SJCRH30 (cell line): ENCODE measurements around the gene EIF4H. TPM values are rescaled to one million over a fixed set of nuclear protein-coding genes. Genes with fewer than 3 reads are reported as not detected.
A peak's percentile ranks its signal among the peaks of the same experiment; 100 is the strongest.
"Not testable (repeated sequence)": the region's sequence is repeated elsewhere in the genome, so short reads cannot be mapped to it uniquely, and the experiment has no call there.

Source experiments
- DNase-seq, 2 experiments: peaks; one replicate each; pipeline ENCODE4 v3.0.0-alpha.2; 2015 to 2020
- H3K27ac ChIP-seq: fragments of 250-450 bp; sonication (Bioruptor Pico); 2 replicates; pipeline ENCODE4 v1.5.1; 2020; ENCODE audit warnings: mild to moderate bottlenecking, moderate library complexity
- H3K27me3 ChIP-seq: fragments of 250-450 bp; sonication (Bioruptor Pico); 2 replicates; pipeline ENCODE4 v1.5.1; 2020; ENCODE audit warnings: mild to moderate bottlenecking, moderate library complexity
- H3K36me3 ChIP-seq: fragments of 250-450 bp; sonication (Bioruptor Pico); 2 replicates; pipeline ENCODE4 v1.5.1; 2020; ENCODE audit warnings: mild to moderate bottlenecking, moderate library complexity
- H3K4me1 ChIP-seq: fragments of 250-450 bp; sonication (Bioruptor Pico); 2 replicates; pipeline ENCODE4 v1.5.1; 2020; ENCODE audit warnings: mild to moderate bottlenecking, moderate library complexity
- H3K4me3 ChIP-seq: fragments of 250-450 bp; sonication (Bioruptor Pico); 2 replicates; pipeline ENCODE4 v1.5.1; 2020; ENCODE audit warnings: mild to moderate bottlenecking, moderate library complexity
- H3K9me3 ChIP-seq: fragments of 250-450 bp; sonication (Bioruptor Pico); replicated peaks from 2 replicates; pipeline ENCODE4 v1.5.1; 2020; ENCODE audit warnings: mild to moderate bottlenecking, moderate library complexity
- total RNA-seq: library from RNA; depleted of rRNA; stranded (reverse); fragments of >200 nt; shearing (Covaris generic); gene quantifications from 2 replicates; pipeline ENCODE4 v1.2.3, GENCODE V29; 2014

EIF4H gene
- total RNA-seq, 1 experiment from 2014 or later: 475 TPM

DNA sequence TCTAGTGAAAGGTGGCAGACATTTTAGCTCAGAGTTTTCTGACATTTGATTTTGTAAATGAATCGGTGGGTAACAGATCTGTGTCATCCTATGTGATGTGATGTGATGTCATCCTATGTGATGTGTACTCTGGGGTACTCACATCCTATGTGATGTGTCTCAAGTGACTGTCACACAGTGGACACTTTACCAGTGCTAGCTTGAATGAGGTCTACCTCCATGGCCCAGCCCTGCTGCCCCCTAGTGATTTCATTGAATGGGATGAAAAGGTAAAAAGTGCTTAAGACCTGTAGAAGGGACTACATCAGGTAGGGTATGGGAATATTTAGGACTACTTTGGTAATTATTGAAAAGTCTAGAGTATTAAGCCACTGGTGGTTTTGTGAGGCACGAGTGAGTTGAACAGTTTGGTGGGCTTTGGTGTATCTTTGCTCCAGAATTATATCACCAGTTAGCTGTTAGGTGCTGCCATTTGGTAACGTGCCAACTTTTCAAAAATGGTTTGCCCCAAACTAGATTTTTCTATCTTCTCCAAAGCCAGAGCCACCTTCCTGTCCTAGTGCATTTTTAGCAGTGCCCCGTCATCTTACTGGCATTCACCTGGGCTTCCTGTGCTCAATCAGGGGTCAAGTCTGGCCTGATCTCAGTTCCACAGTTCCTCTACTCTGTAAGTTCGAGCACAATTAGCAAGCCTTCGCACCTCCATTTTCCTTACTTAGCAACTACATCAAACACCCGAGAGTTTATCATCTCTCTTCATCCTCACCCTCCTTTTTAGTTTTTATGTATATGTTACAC lies 9.7 kb downstream of the EIF4H start:
- peak in 1 of 2 experiments; percentile 34 for DNase-seq
- H3K4me3 ChIP-seq: no peak overlapping the region
- H3K36me3 ChIP-seq: peaks cover 74% of the 10 kb centered on the region
- H3K27ac ChIP-seq: no peak overlapping the region
- H3K9me3 ChIP-seq: no peaks in the 10 kb centered on the region
- no peaks in the 10 kb centered on the region for H3K27me3 ChIP-seq
- H3K4me1 ChIP-seq: peaks cover 2% of the 10 kb centered on the region

DNA sequence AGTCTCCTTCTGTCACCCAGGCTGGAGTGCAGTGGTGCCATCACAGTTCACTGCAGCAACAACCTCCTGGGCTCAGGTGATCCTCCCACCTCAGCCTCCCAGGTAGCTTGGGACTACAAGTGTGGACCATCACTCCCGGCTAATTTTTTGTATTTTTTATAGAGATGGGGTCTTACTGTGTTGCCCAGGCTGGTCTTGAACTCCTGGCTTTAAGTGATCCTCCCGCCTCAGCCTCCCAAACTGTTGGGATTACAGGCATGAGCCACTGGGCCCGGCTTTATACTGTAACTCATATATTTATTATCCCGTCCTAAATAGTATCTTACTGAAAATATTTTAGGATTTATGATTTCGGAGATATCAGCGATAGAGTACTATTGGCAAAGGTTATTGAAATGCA lies 10.9 kb downstream of the EIF4H start:
- Histone ChIP-seq H3K4me3 (no peak overlapping the region), H3K4me1 (peaks cover 2% of the 10 kb centered on the region), H3K27ac (no peak overlapping the region), H3K27me3 (no peaks in the 10 kb centered on the region), H3K36me3 (peaks cover 75% of the 10 kb centered on the region), H3K9me3 (no peaks in the 10 kb centered on the region)
- DNase-seq: no peak

- DNase-seq: no peak
- Histone ChIP-seq H3K27ac (no peak overlapping the region), H3K9me3 (no peaks in the 10 kb centered on the region), H3K27me3 (no peaks in the 10 kb centered on the region), H3K4me1 (peaks cover 2% of the 10 kb centered on the region), H3K36me3 (peaks cover 75% of the 10 kb centered on the region), H3K4me3 (no peak overlapping the region)
Measured at GRCh38 chr7:74185636-74186035, 11.5 kb downstream of the EIF4H start.

GRCh38 chr7:74187915-74188675 lies 13.9 kb downstream of the EIF4H start:
- Histone ChIP-seq H3K4me1 (peaks cover 2% of the 10 kb centered on the region), H3K36me3 (peaks cover 76% of the 10 kb centered on the region), H3K4me3 (no peak overlapping the region), H3K27me3 (no peaks in the 10 kb centered on the region), H3K9me3 (no peaks in the 10 kb centered on the region), H3K27ac (no peak overlapping the region)
- DNase-seq: no peak

DNA sequence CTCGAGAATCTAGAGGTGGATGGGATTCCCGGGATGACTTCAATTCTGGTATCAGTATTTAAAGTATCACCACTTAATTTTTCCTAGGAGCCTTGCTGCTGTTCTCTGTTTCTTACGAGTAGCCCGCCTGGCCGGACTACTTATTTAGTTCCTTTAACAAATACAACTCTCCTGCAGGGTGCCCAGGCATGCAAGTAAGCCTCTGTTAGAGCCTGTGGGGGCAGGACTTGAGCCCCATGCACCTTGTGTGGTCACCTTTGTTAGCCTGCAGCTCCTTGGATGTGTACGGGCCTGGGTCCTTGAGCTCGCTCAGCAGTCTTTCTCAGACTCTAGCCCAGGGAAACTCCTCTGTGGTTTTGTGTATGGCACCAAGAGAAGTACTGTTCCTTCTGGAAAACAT lies 16.1 kb downstream of the EIF4H start:
- Histone ChIP-seq H3K9me3 (no peaks in the 10 kb centered on the region), H3K4me3 (no peak overlapping the region), H3K4me1 (peaks cover 2% of the 10 kb centered on the region), H3K27ac (no peak overlapping the region), H3K27me3 (no peaks in the 10 kb centered on the region), H3K36me3 (peaks cover 81% of the 10 kb centered on the region)
- no peak for DNase-seq

GRCh38 chr7:74191231-74191630 lies 17.1 kb downstream of the EIF4H start:
- Histone ChIP-seq H3K4me1 (peaks cover under 1% of the 10 kb centered on the region; the same call in 1 of the 2 replicates), H3K36me3 (peaks cover 80% of the 10 kb centered on the region), H3K4me3 (no peak overlapping the region), H3K27ac (no peak overlapping the region), H3K9me3 (no peaks in the 10 kb centered on the region), H3K27me3 (no peaks in the 10 kb centered on the region)
- DNase-seq: no peak

DNA sequence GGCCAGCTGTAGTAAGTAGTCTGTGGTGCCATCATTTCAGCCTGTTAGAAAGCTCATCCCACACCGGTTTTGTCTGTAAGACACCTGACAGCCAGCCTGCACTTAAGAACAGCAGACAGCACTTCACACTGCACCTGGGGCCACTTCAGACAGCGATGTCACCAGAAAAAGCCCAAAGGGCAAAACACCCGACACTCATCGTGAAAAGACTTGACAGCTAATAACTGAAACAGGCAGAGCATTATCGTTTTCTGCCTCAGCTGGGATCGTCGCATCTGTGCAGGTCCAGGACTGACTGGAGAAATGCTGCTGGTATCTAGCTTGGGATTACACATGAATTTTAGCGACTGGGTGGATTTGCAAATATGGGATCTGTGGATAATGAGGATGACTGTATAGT lies 18.9 kb downstream of the EIF4H start:
- DNase-seq: no peak
- no peak overlapping the region for H3K4me3 ChIP-seq
- H3K27ac ChIP-seq: no peak overlapping the region
- H3K36me3 ChIP-seq: peaks cover 74% of the 10 kb centered on the region
- H3K27me3 ChIP-seq: no peaks in the 10 kb centered on the region
- no peaks in the 10 kb centered on the region for H3K9me3 ChIP-seq
- no peaks in the 10 kb centered on the region for H3K4me1 ChIP-seq

DNA sequence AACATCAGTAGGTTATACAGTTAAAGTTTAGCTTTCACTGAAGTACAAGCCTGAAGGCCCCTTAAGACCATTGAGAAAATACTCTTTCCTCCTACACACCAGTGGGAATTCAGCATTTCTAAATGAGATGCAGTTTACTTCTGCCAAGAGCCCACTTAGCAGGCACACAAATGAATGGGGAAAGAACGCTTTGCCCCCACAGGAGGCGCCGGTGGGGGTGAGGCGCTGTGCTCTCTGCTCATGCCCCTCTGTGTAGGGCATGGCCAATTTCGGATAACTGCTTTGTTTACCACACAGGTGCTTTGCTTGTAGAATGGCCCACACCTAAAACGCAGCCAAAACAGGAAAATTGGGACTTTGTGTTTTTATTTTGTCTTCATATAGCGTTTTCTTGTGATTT lies 19.8 kb downstream of the EIF4H start:
- Histone ChIP-seq H3K36me3 (peaks cover 70% of the 10 kb centered on the region), H3K4me1 (no peaks in the 10 kb centered on the region), H3K27ac (no peak overlapping the region), H3K9me3 (no peaks in the 10 kb centered on the region), H3K4me3 (no peak overlapping the region), H3K27me3 (no peaks in the 10 kb centered on the region)
- no peak for DNase-seq

GRCh38 chr7:74194686-74195085 lies 20.5 kb downstream of the EIF4H start:
- peaks cover 65% of the 10 kb centered on the region for H3K36me3 ChIP-seq
- H3K4me1 ChIP-seq: 0 out of 2 replicates have a peak, but pooled peaks cover under 1% of the 10 kb centered on the region
- H3K27ac ChIP-seq: no peak overlapping the region
- H3K9me3 ChIP-seq: no peaks in the 10 kb centered on the region
- no peak for DNase-seq
- no peak overlapping the region for H3K4me3 ChIP-seq
- no peaks in the 10 kb centered on the region for H3K27me3 ChIP-seq

DNA sequence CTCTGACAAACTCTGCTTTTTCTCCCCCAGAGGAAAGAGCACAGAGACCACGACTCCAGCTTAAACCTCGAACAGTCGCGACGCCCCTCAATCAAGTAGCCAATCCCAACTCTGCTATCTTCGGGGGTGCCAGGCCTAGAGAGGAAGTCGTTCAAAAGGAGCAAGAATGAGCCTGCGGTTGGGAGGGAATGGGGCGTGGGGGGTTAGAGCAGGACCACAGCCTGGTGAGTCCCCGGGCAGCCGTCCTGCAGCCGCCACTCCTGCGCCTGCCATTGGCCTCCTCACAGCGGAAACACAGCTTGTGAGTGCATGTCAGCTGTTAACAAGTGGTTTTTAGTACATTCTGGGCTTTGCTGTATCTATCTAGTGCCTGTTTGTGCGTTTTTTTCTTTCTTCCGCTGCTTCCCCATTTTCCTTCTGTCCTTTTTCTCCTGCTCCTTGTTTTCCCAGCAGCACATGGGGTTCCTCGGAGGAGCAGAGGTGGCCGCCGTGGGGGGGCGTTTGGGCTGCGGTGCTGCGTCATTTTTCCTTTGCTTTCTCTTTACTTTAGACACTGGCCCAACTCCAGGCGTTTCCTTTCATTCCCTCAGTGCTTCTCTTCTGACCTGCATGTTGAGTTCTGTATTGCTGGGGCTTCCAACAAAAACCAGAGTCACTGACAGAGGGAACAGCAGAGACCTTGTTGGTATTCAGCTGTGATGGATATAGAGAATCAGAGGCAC lies 21.1 kb downstream of the EIF4H start:
- H3K36me3 ChIP-seq: peaks cover 60% of the 10 kb centered on the region
- H3K27ac ChIP-seq, H3K9me3 ChIP-seq, H3K4me3 ChIP-seq, H3K27me3 ChIP-seq, DNase-seq, H3K4me1 ChIP-seq: not testable (repeated sequence)

DNA sequence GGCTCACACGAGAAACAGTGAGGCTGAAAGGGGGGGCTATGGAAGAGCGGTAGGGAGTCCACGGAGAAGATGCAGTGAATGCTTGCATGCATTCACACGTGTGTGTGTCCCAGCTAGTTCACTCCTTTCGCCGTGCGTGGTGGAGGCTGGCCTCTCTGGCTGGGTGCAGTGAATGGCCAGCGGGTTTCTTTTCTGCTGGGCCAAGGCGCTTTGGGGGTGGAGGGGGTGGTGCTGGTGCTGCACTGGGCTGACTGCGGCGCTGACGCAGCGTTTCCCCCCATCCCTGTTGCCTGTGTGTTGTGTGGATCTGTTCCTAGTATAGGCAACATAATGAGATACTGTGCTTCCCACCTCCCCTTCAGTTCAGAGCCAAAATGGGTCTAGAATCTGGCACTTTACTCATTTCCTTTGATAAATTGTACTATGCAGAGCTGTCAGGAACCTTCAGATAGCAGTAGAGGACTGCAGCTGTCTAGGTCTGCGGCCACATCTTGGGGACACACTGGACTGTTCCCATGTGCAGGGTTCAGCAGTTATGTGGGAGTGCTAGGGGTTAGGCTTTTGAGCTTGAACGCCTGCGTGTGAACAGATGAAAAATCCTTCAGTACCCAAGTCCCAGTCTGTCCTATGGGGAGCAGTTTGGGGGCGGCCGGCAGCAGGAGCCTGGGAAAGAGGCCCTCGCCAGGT lies 22.0 kb downstream of the EIF4H start:
- H3K4me3 ChIP-seq, H3K27me3 ChIP-seq, H3K4me1 ChIP-seq, H3K9me3 ChIP-seq, DNase-seq, H3K27ac ChIP-seq: not testable (repeated sequence)
- peaks cover 52% of the 10 kb centered on the region for H3K36me3 ChIP-seq

DNA sequence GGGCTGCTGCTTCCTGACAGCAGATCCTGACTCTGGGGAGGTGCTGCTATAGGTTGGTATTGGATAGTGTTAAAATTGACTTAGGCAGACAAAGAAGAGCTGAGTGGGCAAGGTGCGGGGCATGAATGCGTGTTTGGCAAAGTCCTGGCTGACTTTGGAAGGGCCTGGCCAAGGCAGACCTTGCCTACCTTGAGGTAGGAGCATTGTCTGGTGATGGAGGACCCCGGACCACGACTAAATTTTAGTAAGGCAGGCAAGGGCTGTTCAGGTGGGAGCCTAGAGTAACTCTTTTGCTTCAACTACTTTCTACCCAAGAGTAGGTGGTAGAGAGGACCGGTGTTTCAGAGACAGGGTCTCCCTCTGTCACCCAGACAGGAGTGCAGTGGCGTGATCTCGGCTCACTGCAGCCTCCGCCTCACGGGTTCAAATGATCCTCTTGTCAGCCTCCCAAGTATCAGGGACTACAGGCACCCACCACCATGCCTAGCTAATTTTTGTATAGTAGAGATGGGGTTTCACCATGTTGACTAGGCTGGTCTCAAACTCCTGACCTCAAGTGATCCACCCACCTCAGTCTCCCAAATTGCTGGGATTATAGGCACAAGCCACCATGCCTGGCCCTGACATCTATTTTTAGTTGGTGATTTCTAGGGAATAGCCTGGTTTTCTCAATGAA lies 23.4 kb downstream of the EIF4H start:
- Histone ChIP-seq H3K36me3 (peaks cover 42% of the 10 kb centered on the region), H3K27ac (no peak overlapping the region), H3K4me1 (peaks cover 8% of the 10 kb centered on the region; the same call in 1 of the 2 replicates), H3K9me3 (no peaks in the 10 kb centered on the region), H3K4me3 (no peak overlapping the region), H3K27me3 (no peaks in the 10 kb centered on the region)
- DNase-seq: no peak

- no peak overlapping the region for H3K4me3 ChIP-seq
- peaks cover 22% of the 10 kb centered on the region for H3K36me3 ChIP-seq
- peak; percentile 58 to 62 for DNase-seq
- no peaks in the 10 kb centered on the region for H3K9me3 ChIP-seq
- no peaks in the 10 kb centered on the region for H3K27me3 ChIP-seq
- peaks cover 12% of the 10 kb centered on the region; the same call in 1 of the 2 replicates for H3K4me1 ChIP-seq
- peak overlapping the region; percentile 43 for H3K27ac ChIP-seq
Measured at GRCh38 chr7:74199551-74200355, 25.6 kb downstream of the EIF4H start.
